Mammary epithelial cell (primary cell): ENCODE results near the gene CC2D1B.
A peak's percentile ranks its signal among the peaks of the same experiment; 100 is the strongest.

Source experiments
- EZH2 ChIP-seq: IDR thresholded peaks from 2 replicates; pipeline ENCODE4 v1.6.1; 2012; ENCODE audit warnings: low read length, inconsistent platforms, borderline replicate concordance
- TF ChIP-seq, protein P1 (sequence below), 2 donors: IDR thresholded peaks in 1 of 2; conservative IDR thresholded peaks in 1 of 2; 2 replicates each; pipeline ENCODE4 v1.5.1; 2011 to 2012; ENCODE audit warnings: inconsistent platforms in 2 of 2, low read length in 2 of 2, mild to moderate bottlenecking in 2 of 2, control low read depth in 1 of 2, low read depth in 1 of 2; ENCODE audit not compliant: insufficient read depth in 1 of 2; ENCODE audit errors: extremely low read depth in 1 of 2

DNA sequence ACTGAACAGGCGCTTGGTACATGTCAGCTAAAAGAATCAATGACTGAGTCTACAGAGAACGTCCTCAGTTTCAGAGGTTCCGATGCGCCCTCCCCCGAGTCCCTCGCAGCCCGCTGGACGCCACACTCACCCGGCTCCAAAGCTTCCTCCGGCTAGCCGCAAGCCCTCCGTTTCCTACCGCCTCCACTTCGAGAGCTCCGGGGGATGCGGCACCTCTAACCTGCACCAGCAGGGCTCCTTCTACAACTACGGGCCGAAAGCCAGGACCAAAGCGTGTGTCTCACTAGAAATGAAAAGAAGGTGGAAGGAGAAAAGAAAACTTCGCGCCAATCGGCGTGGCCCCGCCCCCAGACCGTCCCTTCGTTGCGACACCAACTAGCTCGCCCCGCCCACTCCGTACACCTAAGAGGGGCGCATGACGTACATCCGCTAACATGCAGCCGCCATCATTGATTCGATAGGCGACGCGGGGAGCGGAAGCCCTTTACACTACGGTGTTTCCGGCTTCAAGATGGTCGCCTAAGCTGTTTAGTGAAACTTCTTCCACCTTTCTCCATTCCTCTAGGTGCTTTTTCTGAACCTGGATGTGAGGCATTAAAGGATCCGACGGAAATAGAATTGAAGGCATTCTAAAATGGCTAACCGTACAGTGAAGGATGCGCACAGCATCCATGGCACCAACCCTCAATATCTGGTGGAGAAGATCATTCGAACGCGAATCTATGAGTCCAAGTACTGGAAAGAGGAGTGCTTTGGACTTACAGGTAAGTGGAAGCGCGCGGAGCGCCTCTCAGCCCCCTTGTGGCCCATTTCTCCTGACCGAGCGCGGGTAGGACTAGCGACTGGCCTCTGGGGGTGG lies 38.3 kb upstream of the CC2D1B start, which contains the start of the genes ORC1 and PRPF38A:
- TF ChIP-seq, protein P1, sequence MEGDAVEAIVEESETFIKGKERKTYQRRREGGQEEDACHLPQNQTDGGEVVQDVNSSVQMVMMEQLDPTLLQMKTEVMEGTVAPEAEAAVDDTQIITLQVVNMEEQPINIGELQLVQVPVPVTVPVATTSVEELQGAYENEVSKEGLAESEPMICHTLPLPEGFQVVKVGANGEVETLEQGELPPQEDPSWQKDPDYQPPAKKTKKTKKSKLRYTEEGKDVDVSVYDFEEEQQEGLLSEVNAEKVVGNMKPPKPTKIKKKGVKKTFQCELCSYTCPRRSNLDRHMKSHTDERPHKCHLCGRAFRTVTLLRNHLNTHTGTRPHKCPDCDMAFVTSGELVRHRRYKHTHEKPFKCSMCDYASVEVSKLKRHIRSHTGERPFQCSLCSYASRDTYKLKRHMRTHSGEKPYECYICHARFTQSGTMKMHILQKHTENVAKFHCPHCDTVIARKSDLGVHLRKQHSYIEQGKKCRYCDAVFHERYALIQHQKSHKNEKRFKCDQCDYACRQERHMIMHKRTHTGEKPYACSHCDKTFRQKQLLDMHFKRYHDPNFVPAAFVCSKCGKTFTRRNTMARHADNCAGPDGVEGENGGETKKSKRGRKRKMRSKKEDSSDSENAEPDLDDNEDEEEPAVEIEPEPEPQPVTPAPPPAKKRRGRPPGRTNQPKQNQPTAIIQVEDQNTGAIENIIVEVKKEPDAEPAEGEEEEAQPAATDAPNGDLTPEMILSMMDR (conservative IDR thresholded peaks at IDR 0.05 in 1 of 2, IDR thresholded peaks at IDR 0.05 in 1 of 2; ENCODE audit: extremely low read depth in 1 of 2, insufficient read depth in 1 of 2, low read depth in 1 of 2, low read length in 2 of 2), result peak; percentile 57 to 74
- TF ChIP-seq EZH2, result no peak
